Activated CD8-positive, alpha-beta memory T cell treated with anti-CD3 and anti-CD28 coated beads for 48 hours (primary cell): ENCODE results near the gene OAS3.

Source experiments
- DNase-seq, 3 experiments: peaks; one replicate each; pipeline ENCODE4 v3.0.0-alpha.2; 2020; ENCODE audit warnings: low read depth in 2 of 3, low spot score in 2 of 3

Gene OAS3

DNA sequence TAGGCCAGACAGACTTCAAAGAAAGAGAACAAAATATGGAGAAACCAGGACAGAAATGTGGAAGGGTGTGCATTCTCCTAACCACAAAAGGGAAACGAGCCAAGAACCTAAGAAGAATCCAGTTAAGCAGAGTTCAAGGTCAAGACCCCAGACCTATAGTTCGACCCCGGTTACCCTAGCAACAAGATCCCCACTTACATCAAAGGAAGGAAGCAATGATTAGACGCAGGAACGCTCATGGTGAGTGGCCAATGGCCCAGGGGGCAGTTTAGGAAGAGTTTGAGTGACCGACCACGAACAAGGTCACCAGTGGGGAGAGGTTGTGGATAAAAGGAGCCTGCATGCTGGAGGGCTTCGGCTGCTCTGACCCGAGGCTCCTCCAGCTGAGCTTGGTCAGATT, 76.3 kb downstream of the OAS3 start:
- DNase-seq, result no peak

GRCh38 chr12:113016796-113017195, 78.5 kb downstream of the OAS3 start:
- no peak for DNase-seq

GRCh38 chr12:113019025-113019424, 80.8 kb downstream of the OAS3 start:
- no peak for DNase-seq

DNA sequence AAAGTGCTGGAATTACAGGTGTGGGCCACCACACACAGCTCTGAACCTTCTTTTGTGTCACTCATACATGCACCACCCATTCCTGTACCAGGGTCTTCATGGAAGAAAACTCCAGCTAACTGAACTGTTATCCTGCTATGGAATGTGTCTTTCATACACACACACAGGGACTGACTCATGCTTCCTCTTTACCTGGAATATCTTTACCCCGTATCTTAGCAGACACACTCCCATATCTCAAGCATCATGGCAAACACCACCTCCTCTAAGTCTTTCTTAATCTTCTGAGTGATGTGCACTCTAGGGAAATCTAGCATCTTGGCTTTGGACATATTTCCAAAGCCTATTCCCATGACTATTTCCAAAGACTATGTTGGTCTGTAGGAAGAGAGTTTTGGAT, 83.2 kb downstream of the OAS3 start:
- no peak for DNase-seq
